Vagina (tissue), 2 donors: Measurements from ENCODE around the gene OSBPL1A. TPM values are rescaled to one million over a fixed set of nuclear protein-coding genes. Genes with fewer than 3 reads are reported as not detected.
"Not testable (repeated sequence)": the region's sequence is repeated elsewhere in the genome, so short reads cannot be mapped to it uniquely, and the experiment has no call there.

Source experiments
- DNase-seq, 2 donors: peaks; one replicate each; pipeline ENCODE4 v3.0.0-alpha.2; 2017; ENCODE audit errors: extremely low spot score in 2 of 2
- H3K27ac ChIP-seq: fragments of 200-600 bp; sonication (generic); one replicate; pipeline ENCODE4 v1.5.1; 2019
- H3K27me3 ChIP-seq: fragments of 200-600 bp; sonication (generic); one replicate; pipeline ENCODE4 v1.5.1; 2019
- H3K36me3 ChIP-seq, 2 donors: fragments of 200-600 bp; sonication (generic); one replicate each; pipeline ENCODE4 v1.5.1; 2017 to 2019
- H3K4me1 ChIP-seq: fragments of 200-600 bp; sonication (generic); one replicate; pipeline ENCODE4 v1.5.1; 2019
- H3K4me3 ChIP-seq, 2 donors: fragments of 200-600 bp; sonication (generic); 1 replicate in 1 of 2; 2 replicates in 1 of 2; pipeline ENCODE4 v1.5.1; 2016 to 2019
- H3K9me3 ChIP-seq: fragments of 200-600 bp; sonication (generic); one replicate; pipeline ENCODE4 v1.5.1; 2019
- CTCF ChIP-seq, 3 experiments: fragments of 450-650 bp in 2 of 3; fragments of 200-600 bp in 1 of 3; sonication (generic) in 1 of 3; IDR thresholded peaks; one replicate each; pipeline ENCODE4 v1.5.1; 2017 to 2019; ENCODE audit warnings: antibody characterized with exemption in 3 of 3, mild to moderate bottlenecking in 2 of 3, moderate library complexity in 2 of 3
- POLR2A ChIP-seq, 2 donors: fragments of 450-650 bp; IDR thresholded peaks; one replicate each; pipeline ENCODE4 v1.6.1; 2017; ENCODE audit warnings: antibody characterized with exemption in 2 of 2, mild to moderate bottlenecking in 2 of 2, moderate library complexity in 2 of 2
- POLR2AphosphoS5 ChIP-seq, 2 donors: sonication (generic); formaldehyde crosslinking; IDR thresholded peaks; one replicate each; pipeline ENCODE4 v1.9.0; 2017; ENCODE audit warnings: antibody characterized with exemption in 2 of 2, mild to moderate bottlenecking in 2 of 2, low read depth in 1 of 2; ENCODE audit not compliant: insufficient read depth in 1 of 2
- intact Hi-C: fragments of 100-400 bp; cut with DNase I; formaldehyde crosslinking; loops from one replicate; pipeline ENCODE4 v1.15.1; 2023
- total RNA-seq: library from RNA; depleted of rRNA; stranded (reverse); fragments of >200 nt; gene quantifications from one replicate; pipeline ENCODE4 v1.2.3, GENCODE V29; 2016

OSBPL1A gene
- total RNA-seq, 1 donor from 2014 or later: 33.9 TPM

GRCh38 chr18:24368749-24369148, 28.9 kb downstream of the OSBPL1A start:
- no peaks in the 10 kb centered on the region for H3K27me3 ChIP-seq
- no peak for DNase-seq
- TF ChIP-seq CTCF (IDR thresholded peaks at IDR 0.05): no peak
- TF ChIP-seq POLR2AphosphoS5 (IDR thresholded peaks at IDR 0.05; ENCODE audit: insufficient read depth in 1 of 2, low read depth in 1 of 2): no peak
- TF ChIP-seq POLR2A (IDR thresholded peaks at IDR 0.05): no peak
- no peaks in the 10 kb centered on the region for H3K4me1 ChIP-seq
- H3K4me3 ChIP-seq: no peak overlapping the region
- H3K9me3 ChIP-seq: no peaks in the 10 kb centered on the region
- H3K27ac ChIP-seq: no peak overlapping the region
- no peaks in the 10 kb centered on the region for H3K36me3 ChIP-seq
- intact Hi-C loops: no loop called here

GRCh38 chr18:24366328-24366727, 31.3 kb downstream of the OSBPL1A start:
- TF ChIP-seq CTCF (IDR thresholded peaks at IDR 0.05): no peak
- TF ChIP-seq POLR2A (IDR thresholded peaks at IDR 0.05): no peak
- TF ChIP-seq POLR2AphosphoS5 (IDR thresholded peaks at IDR 0.05; ENCODE audit: insufficient read depth in 1 of 2, low read depth in 1 of 2): no peak
- intact Hi-C loops: no loop called here
- DNase-seq: no peak
- H3K27ac ChIP-seq: no peak overlapping the region
- H3K36me3 ChIP-seq: no peaks in the 10 kb centered on the region
- no peak overlapping the region for H3K4me3 ChIP-seq
- no peaks in the 10 kb centered on the region for H3K27me3 ChIP-seq
- H3K9me3 ChIP-seq: no peaks in the 10 kb centered on the region
- H3K4me1 ChIP-seq: no peaks in the 10 kb centered on the region

- intact Hi-C loops: loop anchor here (5.0 kb wide), 1 partner anchor 118 kb away; no protein-coding TSS in a partner anchor
- no peak for TF ChIP-seq POLR2A (IDR thresholded peaks at IDR 0.05)
- TF ChIP-seq POLR2AphosphoS5 (IDR thresholded peaks at IDR 0.05; ENCODE audit: insufficient read depth in 1 of 2, low read depth in 1 of 2): no peak
- no peak for TF ChIP-seq CTCF (IDR thresholded peaks at IDR 0.05)
- peak in 1 of 2 donors; percentile 28 for DNase-seq
- H3K4me1 ChIP-seq: peaks cover 6% of the 10 kb centered on the region
- no peaks in the 10 kb centered on the region for H3K36me3 ChIP-seq
- H3K9me3 ChIP-seq: no peaks in the 10 kb centered on the region
- H3K27me3 ChIP-seq: no peaks in the 10 kb centered on the region
- H3K27ac ChIP-seq: no peak overlapping the region
- no peak overlapping the region for H3K4me3 ChIP-seq
These were observed 33.4 kb downstream of the OSBPL1A start for GRCh38 chr18:24364177-24364576.

- peaks cover 6% of the 10 kb centered on the region for H3K4me1 ChIP-seq
- no peaks in the 10 kb centered on the region for H3K36me3 ChIP-seq
- H3K27ac ChIP-seq: no peak overlapping the region
- no peak overlapping the region for H3K4me3 ChIP-seq
- no peaks in the 10 kb centered on the region for H3K27me3 ChIP-seq
- peak in 1 of 2 donors; percentile 7 for DNase-seq
- no peaks in the 10 kb centered on the region for H3K9me3 ChIP-seq
- intact Hi-C loops: loop anchor here (5.0 kb wide), 1 partner anchor 120 kb away; no protein-coding TSS in a partner anchor
- no peak for TF ChIP-seq POLR2A (IDR thresholded peaks at IDR 0.05)
- TF ChIP-seq CTCF (IDR thresholded peaks at IDR 0.05): no peak
- TF ChIP-seq POLR2AphosphoS5 (IDR thresholded peaks at IDR 0.05; ENCODE audit: insufficient read depth in 1 of 2, low read depth in 1 of 2): no peak
These were observed 34.9 kb downstream of the OSBPL1A start for GRCh38 chr18:24362757-24363156.

GRCh38 chr18:24359787-24360530, 37.7 kb downstream of the OSBPL1A start:
- H3K4me3 ChIP-seq, H3K36me3 ChIP-seq, DNase-seq, H3K27ac ChIP-seq, H3K9me3 ChIP-seq, H3K27me3 ChIP-seq, H3K4me1 ChIP-seq: not testable (repeated sequence)
- intact Hi-C loops: loop anchor here (5.0 kb wide), 1 partner anchor 122 kb away; no protein-coding TSS in a partner anchor
- TF ChIP-seq CTCF (IDR thresholded peaks at IDR 0.05): peak; percentile 23 to 84 (median 66)
